GM18520 (cell line): Measurements from ENCODE around the gene ZDHHC9.
"Not testable (repeated sequence)": the region's sequence is repeated elsewhere in the genome, so short reads cannot be mapped to it uniquely, and the experiment has no call there.

Experiments used
- ATAC-seq: cut with Tn5 transposase; IDR thresholded peaks from one replicate; pipeline ENCODE4 v1.9.1; 2021; ENCODE audit not compliant: unreplicated experiment

The ZDHHC9 gene

GRCh38 chrX:129843459-129844306, at the start of gene ZDHHC9:
ZDHHC9 (minus strand) TSS chrX:129843886; CDS start chrX:129841945, 1,941 bp downstream.
- peak; percentile 98 for ATAC-seq

GRCh38 chrX:129877401-129877800, 33.7 kb upstream of the ZDHHC9 start:
- no peak for ATAC-seq

DNA sequence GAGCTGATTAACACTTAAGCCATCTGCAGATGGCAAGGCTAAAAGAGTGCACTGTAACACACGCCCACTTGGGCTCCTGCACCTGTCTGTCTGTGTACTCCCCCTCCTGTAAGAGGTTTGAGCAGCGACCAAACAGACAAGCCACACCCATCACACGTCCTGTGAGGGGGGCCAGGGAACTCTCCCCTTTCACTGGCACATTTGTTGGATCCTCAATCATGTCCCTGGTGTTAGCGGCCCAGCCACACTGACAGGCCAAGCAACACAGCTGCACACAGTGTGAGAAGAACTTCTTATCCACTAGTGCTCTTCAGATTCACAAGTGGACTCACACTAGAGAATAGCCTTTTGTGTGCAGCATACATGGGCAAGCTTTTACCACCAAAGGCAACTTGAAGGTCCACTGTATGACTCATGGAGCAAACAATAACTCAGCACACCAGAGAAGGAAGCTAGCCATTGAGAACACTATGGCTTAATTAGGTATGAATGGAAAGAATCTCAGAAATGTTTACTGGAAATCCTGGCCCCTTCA, 33.2 kb upstream of the ZDHHC9 start:
- ATAC-seq = no peak

GRCh38 chrX:129875669-129876068, 32.0 kb upstream of the ZDHHC9 start:
- no peak for ATAC-seq

DNA sequence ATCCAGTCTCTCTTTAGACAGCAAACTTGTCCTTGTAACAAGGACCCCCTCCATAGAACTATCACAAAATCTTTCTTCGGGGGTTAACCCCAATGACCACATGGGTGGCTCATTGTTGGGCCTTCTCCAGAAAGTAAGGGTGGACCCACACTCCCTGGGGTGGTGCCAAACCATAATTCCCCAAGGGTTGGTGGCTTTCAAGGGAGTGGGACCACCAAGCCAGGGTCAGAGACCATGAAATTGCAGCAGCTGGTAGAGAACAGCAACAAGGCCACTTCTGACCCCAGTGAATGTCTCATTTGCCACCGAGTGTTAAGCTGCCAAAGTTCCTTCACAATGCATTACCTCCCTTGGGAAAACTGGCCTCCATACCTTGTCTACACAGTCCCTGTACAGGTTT, 28.8 kb upstream of the ZDHHC9 start:
- no peak for ATAC-seq

- not testable (repeated sequence) for ATAC-seq
Observed at GRCh38 chrX:129866321-129866720, 22.6 kb upstream of the ZDHHC9 start.

- ATAC-seq = not testable (repeated sequence)
Observed at GRCh38 chrX:129859134-129859533, 15.4 kb upstream of the ZDHHC9 start.

DNA sequence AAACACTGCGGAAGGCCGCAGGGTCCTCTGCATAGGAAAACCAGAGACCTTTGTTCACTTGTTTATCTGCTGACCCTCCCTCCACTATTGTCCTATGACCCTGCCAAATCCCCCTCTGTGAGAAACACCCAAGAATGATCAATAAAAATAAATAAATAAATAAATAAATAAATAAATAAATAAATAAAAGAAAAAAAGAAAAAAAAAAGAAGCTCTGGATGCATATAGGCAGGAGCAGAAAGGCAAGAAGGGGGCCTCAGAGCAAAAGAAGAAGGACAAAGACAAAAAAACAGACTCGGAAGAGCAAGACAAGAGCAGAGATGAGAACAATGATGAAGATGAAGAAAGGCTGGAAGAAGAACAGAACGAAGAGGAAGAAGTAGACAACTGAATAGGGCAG, 8.1 kb upstream of the ZDHHC9 start:
- not testable (repeated sequence) for ATAC-seq

DNA sequence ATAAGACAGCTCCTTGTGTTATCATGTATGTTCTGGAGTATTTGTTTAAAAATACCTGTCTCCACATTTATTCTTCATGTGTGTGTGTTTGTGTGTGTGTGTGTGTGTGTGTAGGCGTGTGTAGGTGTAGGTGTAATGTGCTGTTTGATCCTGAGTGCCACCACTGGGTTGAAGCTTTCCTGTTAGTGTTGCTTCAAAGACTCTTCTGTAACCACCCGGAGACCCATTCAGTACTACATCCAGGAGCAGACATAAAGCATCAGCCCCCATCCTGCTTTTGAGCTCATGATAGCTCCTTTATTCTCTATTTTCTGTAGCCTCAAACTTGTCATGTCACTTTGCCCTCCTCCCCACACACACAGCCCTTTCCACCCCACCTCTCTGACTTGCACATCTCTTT, 3.0 kb upstream of the ZDHHC9 start:
- ATAC-seq = no peak

DNA sequence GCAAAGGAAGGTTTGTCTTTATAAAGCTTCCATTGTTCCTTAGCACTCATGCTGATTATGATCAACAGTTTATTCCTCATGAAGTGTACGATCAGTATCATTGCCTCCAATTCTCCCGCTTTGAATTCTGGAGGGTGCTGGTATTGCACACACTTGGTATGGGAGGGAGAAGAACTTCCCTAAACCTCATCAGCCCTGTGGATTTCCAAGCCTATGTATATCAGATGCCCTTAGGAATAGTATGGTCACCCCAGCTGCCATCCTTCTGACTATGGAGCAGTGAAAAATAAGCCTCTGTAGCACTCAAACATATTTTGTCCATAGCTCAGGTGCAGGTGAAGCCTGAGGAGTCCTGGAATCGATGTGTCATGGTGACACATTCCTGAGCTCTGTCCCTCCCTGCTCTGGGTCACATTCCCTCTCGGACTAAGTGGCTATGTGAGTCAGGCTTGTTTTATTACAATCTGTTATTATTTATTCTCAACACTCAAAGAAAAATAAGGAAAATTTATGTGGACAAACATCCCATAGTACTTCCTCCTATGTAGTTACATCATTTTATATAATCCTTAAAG, 2.0 kb upstream of the ZDHHC9 start:
- no peak for ATAC-seq

DNA sequence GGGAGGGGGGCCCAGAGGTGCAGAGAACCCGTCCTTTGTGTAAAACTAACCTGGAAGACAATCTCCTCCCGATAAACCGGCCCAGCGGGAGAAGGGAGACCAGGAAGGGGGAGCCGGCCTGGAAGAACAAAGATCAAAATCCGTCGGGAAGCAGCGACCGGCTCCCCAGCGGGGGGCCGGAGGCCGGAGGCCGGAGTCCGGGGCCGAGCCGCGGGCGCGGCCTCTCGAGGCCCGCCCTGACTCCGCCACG, 552 bp downstream of the ZDHHC9 start:
- ATAC-seq = no peak

DNA sequence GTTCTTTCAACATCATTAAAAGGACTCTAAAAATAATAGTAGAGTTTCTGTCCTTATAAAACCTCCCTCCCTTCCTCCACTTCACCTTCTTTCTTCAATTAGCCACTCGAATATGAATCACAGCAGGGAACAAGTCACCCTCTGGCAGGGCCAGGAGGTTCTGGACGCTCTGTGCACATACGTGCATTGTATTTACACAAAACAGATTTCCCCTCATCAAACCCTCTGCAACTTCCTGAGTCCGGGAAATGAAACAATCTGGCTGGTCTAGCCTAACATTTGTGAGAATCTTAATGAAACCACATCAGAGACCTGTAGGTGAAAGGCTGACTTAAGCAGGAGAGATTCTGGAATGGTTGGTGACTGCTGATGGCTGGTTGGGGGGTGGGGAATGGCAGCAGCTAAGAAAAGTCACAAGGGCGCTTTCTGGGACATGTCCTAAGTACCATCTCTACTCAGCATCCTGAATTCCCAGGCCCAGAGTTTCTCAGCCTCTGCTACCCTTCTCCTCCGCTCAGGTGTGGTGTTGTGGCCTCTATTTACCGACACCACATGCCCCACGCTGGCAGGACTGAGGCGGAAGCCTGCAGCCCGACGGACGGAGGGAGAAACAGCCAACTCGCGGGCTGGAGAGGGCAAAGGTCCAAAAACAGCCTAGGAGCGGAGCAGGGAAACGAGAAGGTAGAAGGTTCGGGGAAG, 1.0 kb downstream of the ZDHHC9 start:
- no peak for ATAC-seq

DNA sequence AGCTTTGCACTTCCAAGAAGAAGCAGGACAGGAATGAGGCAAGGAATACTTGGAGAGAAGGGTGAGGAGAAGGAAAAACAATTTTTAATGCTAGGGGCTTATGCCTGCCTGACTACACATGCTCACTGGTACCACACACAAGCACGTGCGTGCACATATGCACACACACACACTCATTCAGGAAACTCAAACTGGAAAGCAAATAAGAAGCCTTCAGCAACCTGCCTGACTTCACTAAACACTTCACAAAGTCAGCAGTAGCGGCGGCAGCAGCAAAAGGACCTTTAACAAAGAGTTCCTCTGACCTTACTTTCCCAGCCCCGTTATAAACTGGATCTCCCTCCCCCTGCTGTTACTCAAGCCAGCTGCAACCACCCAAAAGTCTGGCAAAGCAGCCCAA, 3.3 kb downstream of the ZDHHC9 start:
- ATAC-seq = no peak

DNA sequence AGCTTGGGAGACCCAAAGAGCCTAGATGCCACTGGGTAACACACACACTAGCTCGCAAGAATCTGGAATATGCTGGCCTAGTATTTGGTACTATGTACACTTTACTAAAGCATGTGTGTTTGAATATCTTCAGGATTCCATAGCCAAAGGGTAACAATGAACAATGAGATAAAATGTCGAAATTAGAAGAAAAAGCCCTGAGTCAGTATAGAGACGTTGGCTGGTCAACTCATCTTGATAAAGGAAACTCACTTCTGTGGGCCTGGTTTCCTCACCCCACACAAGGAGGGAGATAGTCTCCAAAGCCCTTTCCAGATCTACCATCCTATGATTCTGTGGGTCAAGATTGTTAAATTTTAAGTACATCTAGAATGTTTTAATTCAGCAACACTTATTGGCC, 6.9 kb downstream of the ZDHHC9 start:
- ATAC-seq = no peak

DNA sequence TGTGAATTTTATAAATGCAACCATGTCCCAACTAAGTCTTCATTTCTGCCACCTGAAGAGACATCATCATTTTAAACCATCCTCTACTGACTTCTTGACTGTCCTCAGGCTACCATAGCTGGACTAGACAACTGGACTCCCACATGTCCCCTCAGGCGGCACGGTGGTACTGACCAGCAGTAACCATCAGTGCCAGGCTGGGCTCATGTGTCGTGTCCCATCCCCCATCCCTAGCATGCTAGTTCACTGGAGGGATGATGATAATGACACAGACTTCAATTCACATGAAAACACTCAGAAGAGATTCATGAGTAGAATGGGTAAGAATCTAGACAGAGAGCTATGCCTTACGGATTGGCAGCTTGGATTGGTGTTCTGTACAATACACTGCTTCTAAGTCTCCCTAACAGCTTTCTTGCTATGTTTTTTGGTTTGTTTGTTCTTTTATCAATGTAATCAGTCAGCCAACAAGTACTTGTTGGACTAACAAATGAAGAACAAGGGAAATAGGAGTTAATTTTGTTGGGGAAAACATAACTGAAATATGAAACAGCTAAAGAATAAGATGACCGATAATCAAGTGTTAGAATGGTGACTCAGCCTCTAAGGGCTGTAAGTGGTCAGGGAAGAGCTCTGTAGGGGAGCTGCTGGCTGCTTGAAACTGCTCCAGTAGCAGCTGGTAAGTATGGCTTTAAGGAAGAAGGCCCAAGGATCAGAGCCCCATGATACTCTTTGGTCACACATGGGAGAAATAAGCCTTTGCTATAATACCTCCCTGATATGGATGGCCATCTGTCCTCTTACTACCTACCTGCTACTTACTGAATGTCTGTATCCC, 10.3 kb downstream of the ZDHHC9 start:
- ATAC-seq = no peak

- no peak for ATAC-seq
Observed at GRCh38 chrX:129831091-129831885, 12.4 kb downstream of the ZDHHC9 start.

GRCh38 chrX:129830494-129830893, 13.2 kb downstream of the ZDHHC9 start:
- ATAC-seq = no peak

DNA sequence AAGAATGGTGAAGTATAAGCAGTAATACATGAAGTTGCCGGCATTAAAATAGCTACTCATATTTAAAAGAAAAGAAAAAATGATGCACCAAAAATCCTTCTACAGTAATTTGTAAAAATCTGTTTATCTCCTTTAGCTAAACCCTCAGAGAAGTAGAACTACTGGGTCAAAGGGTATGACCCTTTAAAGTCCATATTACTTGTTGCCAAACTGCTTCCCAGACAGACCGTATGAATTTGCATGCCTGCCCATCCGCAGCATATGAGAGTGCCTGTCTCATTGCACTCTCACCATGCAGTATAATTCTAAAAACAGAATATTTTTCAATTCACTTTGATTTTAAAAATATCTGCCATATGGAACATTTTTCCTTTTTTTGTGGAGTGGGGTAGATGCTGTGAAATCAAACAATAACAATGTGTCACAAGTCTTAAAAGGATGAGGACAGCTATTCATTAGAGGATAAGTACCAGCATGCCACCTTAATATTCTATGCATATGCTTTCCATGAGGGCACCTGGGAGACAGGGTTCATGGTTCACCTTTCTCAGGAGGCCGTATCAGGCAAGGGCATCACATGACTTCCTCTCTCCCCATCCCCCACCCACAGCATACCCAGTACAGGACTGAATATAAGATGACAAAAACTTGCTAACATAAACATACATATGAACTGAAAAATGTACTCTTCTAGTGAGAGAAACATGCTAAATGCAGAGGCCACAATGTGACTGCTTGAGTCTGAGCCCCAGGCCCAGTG, 17.8 kb downstream of the ZDHHC9 start:
- ATAC-seq = no peak

DNA sequence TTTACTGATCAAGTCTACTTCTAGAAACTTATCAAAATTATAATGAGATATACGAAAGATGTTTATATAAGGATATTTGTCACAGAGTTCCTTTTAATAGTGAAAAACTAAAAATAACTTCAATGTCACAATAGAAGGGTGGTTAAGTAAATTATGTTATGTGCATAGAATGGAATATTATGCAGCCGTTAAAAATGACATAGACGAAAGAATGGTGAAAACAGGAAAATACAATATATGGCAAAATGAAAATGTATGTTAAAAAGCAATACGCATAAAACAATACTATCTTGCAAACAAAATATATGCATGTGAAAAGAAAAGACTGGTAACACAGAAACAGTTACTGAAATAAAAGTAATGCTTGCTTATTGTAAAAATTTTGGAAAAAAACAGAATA, 19.1 kb downstream of the ZDHHC9 start:
- no peak for ATAC-seq

DNA sequence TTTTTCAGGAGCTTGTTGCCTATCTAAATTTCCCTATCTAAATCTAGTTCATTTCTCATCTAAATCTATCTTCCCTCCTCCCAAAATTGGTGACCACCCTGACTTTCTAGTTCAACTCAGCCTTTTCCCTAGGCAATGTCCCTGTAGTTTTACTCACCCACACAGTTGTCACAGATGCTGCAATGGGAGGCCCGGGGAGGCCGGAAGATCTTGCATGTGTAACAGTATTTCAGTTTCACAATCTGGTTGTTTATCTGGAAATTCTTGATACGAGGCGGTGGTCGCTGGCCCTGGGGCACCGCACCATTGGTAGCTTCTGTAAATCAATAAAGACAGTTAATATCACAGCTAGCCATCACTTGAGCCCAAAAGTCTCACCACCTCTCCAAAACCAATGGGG, 20.2 kb downstream of the ZDHHC9 start:
- no peak for ATAC-seq
